IgD-negative memory B cell (primary cell): ENCODE results near the gene SGCE. TPM values are rescaled to one million over a fixed set of nuclear protein-coding genes. Genes with fewer than 3 reads are reported as not detected.

Source experiments
- polyA plus RNA-seq: library from polyadenylated mRNA; unstranded; fragments of 300-500 nt; fragmentation: Illumina TruSeq; gene quantifications from one replicate; pipeline ENCODE4 v1.2.3, GENCODE V29; 2021

The SGCE gene
- polyA plus RNA-seq, 1 donor from 2014 or later, result 9.0 TPM

Other genes starting within 250 kb of the SGCE start
- gene CASD1, start 146.3 kb downstream of the SGCE start, polyA plus RNA-seq, result 9.8 TPM